ENCODE measurements around the gene REC114. TPM values are rescaled to one million over a fixed set of nuclear protein-coding genes. Genes with fewer than 3 reads are reported as not detected.

REC114 gene
- polyA plus RNA-seq, 3 donors = not detected

DNA sequence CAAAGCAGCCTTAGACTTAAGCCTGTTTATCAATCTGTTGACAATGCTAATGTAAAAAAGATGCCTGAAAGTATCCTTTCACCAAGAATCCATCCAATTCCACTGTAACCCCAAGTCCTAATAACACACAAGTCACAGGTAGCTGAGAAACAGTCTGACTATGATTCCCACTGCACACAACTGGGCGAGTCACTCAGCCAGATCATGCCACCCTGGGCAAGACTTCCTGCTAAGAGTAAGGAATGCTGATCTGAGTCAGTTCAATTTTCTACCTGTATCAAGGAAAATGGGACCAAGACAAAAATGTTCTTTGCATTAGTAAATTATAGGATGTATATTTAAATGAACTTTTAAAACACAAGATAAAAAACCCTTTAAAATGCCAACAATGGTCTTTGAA lies 157.0 kb downstream of the REC114 start:
- H3K9ac ChIP-seq (ENCODE audit: insufficient read depth, low read length, poor library complexity, severe bottlenecking) = no peak overlapping the region
- H3K27me3 ChIP-seq (ENCODE audit: control insufficient read depth in 2 of 2, insufficient read depth in 2 of 2, low read length in 2 of 2) = no peaks in the 10 kb centered on the region
- Mint-ChIP-seq H3K4me1 (peaks cover 29% of the 10 kb centered on the region), H3K36me3 (peaks cover 13 to 27% of the 10 kb centered on the region in 2 donors), H3K27ac (peak overlapping the region in 3 of 7 donors; percentile 23 to 48 (median 40)), H3K4me3 (no peak overlapping the region), H3K9me3 (no peaks in the 10 kb centered on the region), H3K27me3 (ENCODE audit: low read depth in 3 of 3) (no peaks in the 10 kb centered on the region)
- WGBS (ENCODE audit: insufficient coverage) = no CpG with 5 or more reads among the region's 1 CpG
- H3K27ac ChIP-seq (ENCODE audit: low read depth in 1 of 2, low read length in 2 of 2) = no peak overlapping the region
- no peak for DNase-seq
- H3K4me1 ChIP-seq (ENCODE audit: control insufficient read depth in 1 of 2, insufficient read depth in 2 of 2, low read length in 2 of 2) = peaks cover 21 to 31% of the 10 kb centered on the region in 2 donors
- no peak overlapping the region for H3K4me3 ChIP-seq (replicated peaks in 1 of 3; ENCODE audit: low read depth in 2 of 3, low read length in 3 of 3)
- H2AFZ ChIP-seq (ENCODE audit: insufficient read depth, low read depth, low read length, poor library complexity, severe bottlenecking) = no peak overlapping the region
- H3K79me2 ChIP-seq (ENCODE audit: insufficient read depth, low read length) = peaks cover 100% of the 10 kb centered on the region
- peaks cover 100% of the 10 kb centered on the region for H4K20me1 ChIP-seq (ENCODE audit: insufficient read depth, low read length)
- H3K36me3 ChIP-seq (replicated peaks in 1 of 2; ENCODE audit: control insufficient read depth in 1 of 2, insufficient read depth in 2 of 2, low read length in 2 of 2) = peaks cover 3 to 34% of the 10 kb centered on the region in 2 donors
- intact Hi-C loops (cut with micrococcal nuclease) = no loop called here
- H3K9me3 ChIP-seq (replicated peaks in 1 of 2; ENCODE audit: control insufficient read depth in 1 of 2, insufficient read depth in 1 of 2, low read length in 2 of 2) = no peaks in the 10 kb centered on the region
- H3K4me2 ChIP-seq (replicated peaks; ENCODE audit: extremely low read depth, low read length, poor library complexity, severe bottlenecking) = no peak overlapping the region
- TF ChIP-seq, protein P1, sequence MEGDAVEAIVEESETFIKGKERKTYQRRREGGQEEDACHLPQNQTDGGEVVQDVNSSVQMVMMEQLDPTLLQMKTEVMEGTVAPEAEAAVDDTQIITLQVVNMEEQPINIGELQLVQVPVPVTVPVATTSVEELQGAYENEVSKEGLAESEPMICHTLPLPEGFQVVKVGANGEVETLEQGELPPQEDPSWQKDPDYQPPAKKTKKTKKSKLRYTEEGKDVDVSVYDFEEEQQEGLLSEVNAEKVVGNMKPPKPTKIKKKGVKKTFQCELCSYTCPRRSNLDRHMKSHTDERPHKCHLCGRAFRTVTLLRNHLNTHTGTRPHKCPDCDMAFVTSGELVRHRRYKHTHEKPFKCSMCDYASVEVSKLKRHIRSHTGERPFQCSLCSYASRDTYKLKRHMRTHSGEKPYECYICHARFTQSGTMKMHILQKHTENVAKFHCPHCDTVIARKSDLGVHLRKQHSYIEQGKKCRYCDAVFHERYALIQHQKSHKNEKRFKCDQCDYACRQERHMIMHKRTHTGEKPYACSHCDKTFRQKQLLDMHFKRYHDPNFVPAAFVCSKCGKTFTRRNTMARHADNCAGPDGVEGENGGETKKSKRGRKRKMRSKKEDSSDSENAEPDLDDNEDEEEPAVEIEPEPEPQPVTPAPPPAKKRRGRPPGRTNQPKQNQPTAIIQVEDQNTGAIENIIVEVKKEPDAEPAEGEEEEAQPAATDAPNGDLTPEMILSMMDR (IDR thresholded peaks at IDR 0.05) = no peak

DNA sequence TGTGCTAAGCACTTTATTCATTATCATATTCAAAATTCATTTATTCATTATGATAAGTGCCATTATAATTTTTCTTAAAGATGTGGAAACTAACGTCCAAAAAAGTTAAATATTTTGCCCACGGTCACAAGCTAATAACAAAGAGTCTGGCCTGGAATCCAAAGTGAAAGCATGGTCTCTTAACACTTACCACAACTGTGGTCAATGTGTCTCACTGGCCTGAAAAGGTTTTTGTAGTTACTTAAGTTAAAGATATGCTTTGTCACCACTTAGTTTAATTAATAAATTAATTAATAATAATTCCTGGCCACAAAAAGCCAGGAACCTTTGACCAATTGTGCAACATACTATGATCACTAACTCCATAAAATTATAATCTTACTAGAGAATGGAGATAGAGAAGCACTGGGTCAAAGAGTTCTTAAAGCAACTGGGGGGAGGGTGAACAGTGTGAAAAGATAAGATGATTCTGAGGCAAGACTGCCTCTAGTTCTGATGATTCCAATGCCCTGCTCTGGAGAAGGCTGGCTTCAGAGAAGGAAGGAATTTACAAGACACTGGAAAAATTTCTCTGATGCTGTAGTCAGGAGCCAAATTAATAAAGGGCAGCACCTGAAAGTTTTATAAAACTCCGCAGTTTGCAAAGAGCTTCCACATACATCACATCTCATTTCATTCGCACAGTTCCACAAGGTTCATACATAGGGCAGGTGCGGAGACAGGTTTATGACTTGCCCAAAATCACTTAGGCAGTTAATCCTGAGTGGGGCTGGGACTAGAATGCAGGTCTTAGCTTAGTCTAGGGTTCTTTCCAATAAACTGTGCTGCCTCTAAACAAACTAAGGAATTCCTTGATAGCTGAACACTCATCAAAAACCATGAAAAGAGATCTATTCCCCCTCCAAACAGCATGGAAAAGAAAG lies 157.7 kb downstream of the REC114 start:
- no peaks in the 10 kb centered on the region for H3K9me3 Mint-ChIP-seq
- Histone ChIP-seq H3K27me3 (ENCODE audit: control insufficient read depth in 2 of 2, insufficient read depth in 2 of 2, low read length in 2 of 2) (no peaks in the 10 kb centered on the region), H3K9me3 (replicated peaks in 1 of 2; ENCODE audit: control insufficient read depth in 1 of 2, insufficient read depth in 1 of 2, low read length in 2 of 2) (no peaks in the 10 kb centered on the region), H3K36me3 (replicated peaks in 1 of 2; ENCODE audit: control insufficient read depth in 1 of 2, insufficient read depth in 2 of 2, low read length in 2 of 2) (peaks cover 3 to 33% of the 10 kb centered on the region in 2 donors), H3K79me2 (ENCODE audit: insufficient read depth, low read length) (peaks cover 100% of the 10 kb centered on the region), H3K4me3 (replicated peaks in 1 of 3; ENCODE audit: low read depth in 2 of 3, low read length in 3 of 3) (no peak overlapping the region), H4K20me1 (ENCODE audit: insufficient read depth, low read length) (peaks cover 100% of the 10 kb centered on the region), H3K4me2 (replicated peaks; ENCODE audit: extremely low read depth, low read length, poor library complexity, severe bottlenecking) (peak overlapping the region; percentile 55), H3K4me1 (ENCODE audit: control insufficient read depth in 1 of 2, insufficient read depth in 2 of 2, low read length in 2 of 2) (peaks cover 21 to 31% of the 10 kb centered on the region in 2 donors), H3K27ac (ENCODE audit: low read depth in 1 of 2, low read length in 2 of 2) (peak overlapping the region in 1 of 2 donors; percentile 76), H3K9ac (ENCODE audit: insufficient read depth, low read length, poor library complexity, severe bottlenecking) (no peak overlapping the region), H2AFZ (ENCODE audit: insufficient read depth, low read depth, low read length, poor library complexity, severe bottlenecking) (no peak overlapping the region)
- peaks cover 22% of the 10 kb centered on the region for H3K4me1 Mint-ChIP-seq
- TF ChIP-seq, protein P1 (IDR thresholded peaks at IDR 0.05) = no peak
- no peak overlapping the region for H3K4me3 Mint-ChIP-seq
- WGBS (ENCODE audit: insufficient coverage) = no CpG with 5 or more reads among the region's 5 CpGs
- DNase-seq = no peak
- intact Hi-C loops (cut with micrococcal nuclease) = no loop called here
- peak overlapping the region in 2 of 7 donors; percentile 27 to 60 for H3K27ac Mint-ChIP-seq
- H3K27me3 Mint-ChIP-seq (ENCODE audit: low read depth in 3 of 3) = no peaks in the 10 kb centered on the region
- H3K36me3 Mint-ChIP-seq = peaks cover 13 to 31% of the 10 kb centered on the region in 2 donors

Measured in CD14-positive monocyte (primary cell).